Ishikawa (cell line): ENCODE results near the gene SESTD1.

Experiments
- CEBPB ChIP-seq: IDR thresholded peaks from 2 replicates; pipeline ENCODE4 v1.6.1; 2012
- CREB1 ChIP-seq: IDR thresholded peaks from 2 replicates; pipeline ENCODE4 v1.6.1; 2012; ENCODE audit warnings: low read depth
- EGR1 ChIP-seq: IDR thresholded peaks from 2 replicates; pipeline ENCODE4 v1.6.1; 2012
- EP300 ChIP-seq: IDR thresholded peaks from 2 replicates; pipeline ENCODE4 v1.6.1; 2012; ENCODE audit warnings: borderline replicate concordance
- FOXM1 ChIP-seq: IDR thresholded peaks from 2 replicates; pipeline ENCODE4 v1.6.1; 2012; ENCODE audit warnings: low read depth, borderline replicate concordance
- MAX ChIP-seq: IDR thresholded peaks from 2 replicates; pipeline ENCODE4 v1.6.1; 2012
- NFIC ChIP-seq: IDR thresholded peaks from 2 replicates; pipeline ENCODE4 v1.6.1; 2012
- RAD21 ChIP-seq: IDR thresholded peaks from 2 replicates; pipeline ENCODE4 v1.6.1; 2012; ENCODE audit warnings: low read depth
- REST ChIP-seq: IDR thresholded peaks from 2 replicates; pipeline ENCODE4 v1.6.1; 2012; ENCODE audit warnings: low read depth, mild to moderate bottlenecking
- TAF1 ChIP-seq: IDR thresholded peaks from 2 replicates; pipeline ENCODE4 v1.6.1; 2012; ENCODE audit warnings: low read depth, mild to moderate bottlenecking
- TCF12 ChIP-seq: IDR thresholded peaks from 2 replicates; pipeline ENCODE4 v1.6.1; 2012; ENCODE audit warnings: low read depth
- TEAD4 ChIP-seq: IDR thresholded peaks from 2 replicates; pipeline ENCODE4 v1.6.1; 2012
- USF1 ChIP-seq: IDR thresholded peaks from 2 replicates; pipeline ENCODE4 v1.6.1; 2012
- YY1 ChIP-seq: IDR thresholded peaks from 2 replicates; pipeline ENCODE4 v1.6.1; 2012; ENCODE audit warnings: low read depth
- ZBTB7A ChIP-seq: IDR thresholded peaks from 2 replicates; pipeline ENCODE4 v1.6.1; 2012; ENCODE audit warnings: low read depth

SESTD1 gene

GRCh38 chr2:179072527-179072926, 192.1 kb downstream of the SESTD1 start:
- no peak for TF ChIP-seq FOXM1
- TF ChIP-seq ZBTB7A = no peak
- TF ChIP-seq CREB1 = no peak
- TF ChIP-seq REST = no peak
- TF ChIP-seq USF1 = no peak
- TF ChIP-seq YY1 = no peak
- TF ChIP-seq TAF1 = no peak

- TF ChIP-seq CEBPB = no peak
- no peak for TF ChIP-seq USF1
Measured at GRCh38 chr2:179071810-179072355, 192.7 kb downstream of the SESTD1 start.

GRCh38 chr2:179070895-179071294, 193.7 kb downstream of the SESTD1 start:
- no peak for TF ChIP-seq CREB1
- no peak for TF ChIP-seq EP300
- no peak for TF ChIP-seq USF1
- no peak for TF ChIP-seq YY1
- TF ChIP-seq EGR1 = no peak
- no peak for TF ChIP-seq TCF12
- TF ChIP-seq REST = no peak

GRCh38 chr2:179069685-179070084, 194.9 kb downstream of the SESTD1 start:
- TF ChIP-seq TAF1 = no peak
- no peak for TF ChIP-seq USF1
- TF ChIP-seq REST = no peak
- TF ChIP-seq FOXM1 = no peak
- no peak for TF ChIP-seq CEBPB
- TF ChIP-seq TEAD4 = no peak
- TF ChIP-seq YY1 = no peak
- TF ChIP-seq RAD21 = no peak
- no peak for TF ChIP-seq MAX
- no peak for TF ChIP-seq CREB1
- TF ChIP-seq NFIC = no peak
- TF ChIP-seq EP300 = no peak
- no peak for TF ChIP-seq EGR1
- no peak for TF ChIP-seq TCF12
- TF ChIP-seq ZBTB7A = no peak
